Panc1 (cell line): ENCODE results near the gene DRC3. TPM values are rescaled to one million over a fixed set of nuclear protein-coding genes. Genes with fewer than 3 reads are reported as not detected.

Source experiments
- ATAC-seq: fragments of 200-7000 bp; cut with Tn5 transposase; 2 replicates; pipeline ENCODE4 v1.9.1; 2020; ENCODE audit warnings: mild to moderate bottlenecking, moderate library complexity
- BruUV-seq: library from RNA; stranded (reverse); fragments of 400-500 nt; replicated peaks from 2 replicates; lab custom pipeline; 2021; lab: Mats Ljungman, UMichigan
- CTCF ChIA-PET: fragments of 300-600 bp; sonication (Branson Sonifier 250); formaldehyde crosslinking; loops from one replicate; lab custom pipeline; 2022; ENCODE audit warnings: antibody characterized with exemption; lab: Charles Lee
- POLR2A ChIA-PET: fragments of 300-600 bp; sonication (Branson Sonifier 250); formaldehyde crosslinking; loops from one replicate; lab custom pipeline; 2022; ENCODE audit warnings: antibody characterized with exemption; lab: Charles Lee
- DNase-seq: peaks from one replicate; pipeline ENCODE4 v3.0.0-alpha.2; 2010; ENCODE audit warnings: low read depth, low spot score
- H3K27ac ChIP-seq: 2 replicates; pipeline ENCODE4 v1.5.1; 2011; ENCODE audit warnings: mild to moderate bottlenecking, low read length, inconsistent platforms
- H3K27me3 ChIP-seq: fragments of 200-500 bp; sonication (Bioruptor generic); 2 replicates; pipeline ENCODE4 v1.6.0; 2014; ENCODE audit warnings: low read length, inconsistent platforms; ENCODE audit not compliant: control insufficient read depth, insufficient read depth
- H3K36me3 ChIP-seq: fragments of 200-500 bp; sonication (Bioruptor generic); 2 replicates; pipeline ENCODE4 v1.5.1; 2014; ENCODE audit warnings: inconsistent platforms, mild to moderate bottlenecking, low read length, moderate library complexity; ENCODE audit not compliant: control insufficient read depth, insufficient read depth
- H3K4me1 ChIP-seq: 2 replicates; pipeline ENCODE4 v1.5.1; 2011; ENCODE audit warnings: inconsistent platforms, mild to moderate bottlenecking, low read length, moderate library complexity; ENCODE audit not compliant: control insufficient read depth, insufficient read depth
- H3K4me3 ChIP-seq, 2 experiments: 2 replicates each; pipeline ENCODE4 v1.5.1; 2011 to 2012; ENCODE audit warnings: low read depth in 2 of 2, low read length in 2 of 2, mild to moderate bottlenecking in 2 of 2, inconsistent platforms in 1 of 2, moderate library complexity in 1 of 2
- H3K9me3 ChIP-seq: fragments of 200-500 bp; sonication (Bioruptor generic); 2 replicates; pipeline ENCODE4 v1.5.1; 2014; ENCODE audit warnings: low read depth, mild to moderate bottlenecking, inconsistent platforms, low read length, moderate library complexity; ENCODE audit not compliant: control insufficient read depth, insufficient read depth
- CTCF ChIP-seq: fragments of 450-650 bp; IDR thresholded peaks from 2 replicates; pipeline ENCODE4 v1.5.1; 2017; ENCODE audit warnings: mild to moderate bottlenecking
- POLR2AphosphoS5 ChIP-seq: IDR thresholded peaks from 2 replicates; pipeline ENCODE4 v1.6.1; 2012; ENCODE audit warnings: mild to moderate bottlenecking, low read depth, low read length, moderate library complexity
- REST ChIP-seq, 2 experiments: IDR thresholded peaks; 2 replicates each; pipeline ENCODE4 v1.6.1; 2011 to 2012; ENCODE audit warnings: low read depth in 2 of 2, control low read depth in 1 of 2, low read length in 1 of 2, mild to moderate bottlenecking in 1 of 2, moderate library complexity in 1 of 2; ENCODE audit not compliant: insufficient read depth in 1 of 2
- SIN3A ChIP-seq: IDR thresholded peaks from 2 replicates; pipeline ENCODE4 v1.6.1; 2012; ENCODE audit warnings: low read depth, mild to moderate bottlenecking, low read length, moderate library complexity, borderline replicate concordance; ENCODE audit not compliant: insufficient read depth
- TCF7L2 ChIP-seq: IDR thresholded peaks from 2 replicates; pipeline ENCODE4 v1.6.1; 2011; ENCODE audit warnings: mild to moderate bottlenecking, low read depth, low read length, inconsistent platforms
- in situ Hi-C: cut with HindIII; loops from 2 replicates; pipeline ENCODE4 v1.10.0; 2016; ENCODE audit warnings: low sequenced_read_pairs, low pct_unique_long_range_greater_than_20kb
- intact Hi-C: fragments of 100-400 bp; cut with micrococcal nuclease; formaldehyde crosslinking; loops from one replicate; pipeline ENCODE4 v1.10.0; 2022; ENCODE audit not compliant: unreplicated experiment
- total RNA-seq: library from RNA; stranded (reverse); gene quantifications from one replicate; pipeline ENCODE4 v1.2.1, GENCODE V29; 2021; ENCODE audit not compliant: unreplicated experiment

DRC3 gene
- total RNA-seq, 1 experiment from 2014 or later, result 3.6 TPM

DNA sequence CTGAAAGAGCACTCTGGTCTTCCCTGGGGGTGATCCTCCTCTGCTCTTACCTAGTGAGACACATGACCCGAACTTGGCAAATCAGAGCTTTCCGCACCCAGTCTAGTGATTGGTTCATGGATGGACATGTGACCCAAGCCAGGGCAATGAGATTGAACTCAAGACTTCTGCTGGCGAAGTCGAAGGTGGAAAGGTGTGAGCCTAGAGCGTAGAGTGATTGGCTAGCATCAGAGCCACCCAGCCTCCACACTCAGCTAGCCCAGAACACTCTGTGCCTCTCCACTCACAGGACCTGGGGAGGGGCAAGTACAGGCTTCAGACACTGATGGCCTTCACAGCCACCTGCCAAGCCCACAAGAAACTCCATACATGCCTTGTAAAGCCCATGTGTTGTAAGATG lies 48.7 kb downstream of the DRC3 start:
- no peaks in the 10 kb centered on the region; the same call in 1 of the 2 replicates for H3K36me3 ChIP-seq
- no TSS peak for BruUV-seq
- no peak overlapping the region for H3K4me3 ChIP-seq
- ATAC-seq (no peak), DNase-seq (no peak)
- in situ Hi-C loops (no loop called here), intact Hi-C loops (no loop called here)
- no peaks in the 10 kb centered on the region for H3K27me3 ChIP-seq
- H3K9me3 ChIP-seq, result no peaks in the 10 kb centered on the region
- POLR2A ChIA-PET, result no interaction called here
- H3K27ac ChIP-seq, result no peak overlapping the region
- TF ChIP-seq REST (IDR thresholded peaks at IDR 0.05; ENCODE audit: insufficient read depth in 1 of 2, low read depth in 2 of 2, low read length in 1 of 2) (no peak), TCF7L2 (no peak)
- CTCF ChIA-PET, result no interaction called here
- no peaks in the 10 kb centered on the region for H3K4me1 ChIP-seq

DNA sequence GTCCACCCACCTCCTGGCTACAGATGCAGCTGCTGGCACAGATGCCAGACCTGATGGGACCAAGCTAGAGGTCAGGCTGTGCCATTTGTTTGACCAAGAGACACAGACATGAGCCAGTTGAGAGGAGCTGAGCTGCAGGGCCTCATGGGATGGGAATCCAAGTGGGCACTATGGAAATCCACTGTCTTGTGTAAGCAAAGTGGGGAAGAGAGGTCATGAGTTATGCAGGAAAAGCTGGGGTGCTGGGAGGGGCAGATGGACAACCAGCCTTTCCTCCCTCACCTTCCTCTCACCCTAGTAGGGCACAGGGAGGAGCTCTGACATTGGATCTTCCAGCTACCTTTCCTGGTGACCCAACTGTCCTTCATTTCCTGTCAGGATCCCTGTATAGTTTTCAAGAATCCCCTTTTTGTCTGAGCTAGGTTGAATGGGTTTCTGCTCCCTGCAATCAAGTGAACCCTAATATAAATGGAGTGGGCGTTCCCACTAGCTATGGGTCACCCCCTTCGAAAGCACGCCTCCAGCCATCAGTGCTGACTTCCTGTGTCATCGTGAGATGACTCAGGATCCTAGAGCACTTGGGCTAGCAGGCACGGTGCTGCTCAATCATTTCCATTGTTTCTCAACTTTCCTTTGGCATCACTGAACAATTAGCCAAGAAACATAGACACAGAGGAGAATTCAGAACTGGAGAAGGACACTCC lies 52.7 kb downstream of the DRC3 start:
- CTCF ChIA-PET, result no interaction called here

More for the DNA sequence above, 52.7 kb downstream of the DRC3 start:
- Histone ChIP-seq H3K27ac (no peak overlapping the region), H3K36me3 (no peaks in the 10 kb centered on the region; the same call in 1 of the 2 replicates), H3K27me3 (no peaks in the 10 kb centered on the region), H3K4me3 (no peak overlapping the region), H3K9me3 (no peaks in the 10 kb centered on the region), H3K4me1 (no peaks in the 10 kb centered on the region)
- in situ Hi-C loops, result no loop called here
- TF ChIP-seq SIN3A (no peak), POLR2AphosphoS5 (no peak), TCF7L2 (no peak), REST (IDR thresholded peaks at IDR 0.05; ENCODE audit: insufficient read depth in 1 of 2, low read depth in 2 of 2, low read length in 1 of 2) (no peak), CTCF (no peak)
- BruUV-seq, result no TSS peak
- POLR2A ChIA-PET, result no interaction called here
- DNase-seq (no peak), ATAC-seq (no peak)
- intact Hi-C loops, result no loop called here
